Vagina (tissue), 2 donors: ENCODE results near the gene PMM2. TPM values are rescaled to one million over a fixed set of nuclear protein-coding genes. Genes with fewer than 3 reads are reported as not detected.

Experiments used
- DNase-seq, 2 donors: peaks; one replicate each; pipeline ENCODE4 v3.0.0-alpha.2; 2017; ENCODE audit errors: extremely low spot score in 2 of 2
- H3K27ac ChIP-seq: fragments of 200-600 bp; sonication (generic); one replicate; pipeline ENCODE4 v1.5.1; 2019
- H3K27me3 ChIP-seq: fragments of 200-600 bp; sonication (generic); one replicate; pipeline ENCODE4 v1.5.1; 2019
- H3K36me3 ChIP-seq, 2 donors: fragments of 200-600 bp; sonication (generic); one replicate each; pipeline ENCODE4 v1.5.1; 2017 to 2019
- H3K4me1 ChIP-seq: fragments of 200-600 bp; sonication (generic); one replicate; pipeline ENCODE4 v1.5.1; 2019
- H3K4me3 ChIP-seq, 2 donors: fragments of 200-600 bp; sonication (generic); 1 replicate in 1 of 2; 2 replicates in 1 of 2; pipeline ENCODE4 v1.5.1; 2016 to 2019
- H3K9me3 ChIP-seq: fragments of 200-600 bp; sonication (generic); one replicate; pipeline ENCODE4 v1.5.1; 2019
- POLR2A ChIP-seq, 2 donors: fragments of 450-650 bp; IDR thresholded peaks; one replicate each; pipeline ENCODE4 v1.6.1; 2017; ENCODE audit warnings: antibody characterized with exemption in 2 of 2, mild to moderate bottlenecking in 2 of 2, moderate library complexity in 2 of 2
- POLR2AphosphoS5 ChIP-seq, 2 donors: sonication (generic); formaldehyde crosslinking; IDR thresholded peaks; one replicate each; pipeline ENCODE4 v1.9.0; 2017; ENCODE audit warnings: antibody characterized with exemption in 2 of 2, mild to moderate bottlenecking in 2 of 2, low read depth in 1 of 2; ENCODE audit not compliant: insufficient read depth in 1 of 2
- intact Hi-C: fragments of 100-400 bp; cut with DNase I; formaldehyde crosslinking; loops from one replicate; pipeline ENCODE4 v1.15.1; 2023
- total RNA-seq: library from RNA; depleted of rRNA; stranded (reverse); fragments of >200 nt; gene quantifications from one replicate; pipeline ENCODE4 v1.2.3, GENCODE V29; 2016
- TF ChIP-seq, protein P1 (sequence below), 3 experiments: fragments of 450-650 bp in 2 of 3; fragments of 200-600 bp in 1 of 3; sonication (generic) in 1 of 3; IDR thresholded peaks; one replicate each; pipeline ENCODE4 v1.5.1; 2017 to 2019; ENCODE audit warnings: antibody characterized with exemption in 3 of 3, mild to moderate bottlenecking in 2 of 3, moderate library complexity in 2 of 3

The PMM2 gene
- total RNA-seq, 1 donor from 2014 or later: 21.4 TPM

DNA sequence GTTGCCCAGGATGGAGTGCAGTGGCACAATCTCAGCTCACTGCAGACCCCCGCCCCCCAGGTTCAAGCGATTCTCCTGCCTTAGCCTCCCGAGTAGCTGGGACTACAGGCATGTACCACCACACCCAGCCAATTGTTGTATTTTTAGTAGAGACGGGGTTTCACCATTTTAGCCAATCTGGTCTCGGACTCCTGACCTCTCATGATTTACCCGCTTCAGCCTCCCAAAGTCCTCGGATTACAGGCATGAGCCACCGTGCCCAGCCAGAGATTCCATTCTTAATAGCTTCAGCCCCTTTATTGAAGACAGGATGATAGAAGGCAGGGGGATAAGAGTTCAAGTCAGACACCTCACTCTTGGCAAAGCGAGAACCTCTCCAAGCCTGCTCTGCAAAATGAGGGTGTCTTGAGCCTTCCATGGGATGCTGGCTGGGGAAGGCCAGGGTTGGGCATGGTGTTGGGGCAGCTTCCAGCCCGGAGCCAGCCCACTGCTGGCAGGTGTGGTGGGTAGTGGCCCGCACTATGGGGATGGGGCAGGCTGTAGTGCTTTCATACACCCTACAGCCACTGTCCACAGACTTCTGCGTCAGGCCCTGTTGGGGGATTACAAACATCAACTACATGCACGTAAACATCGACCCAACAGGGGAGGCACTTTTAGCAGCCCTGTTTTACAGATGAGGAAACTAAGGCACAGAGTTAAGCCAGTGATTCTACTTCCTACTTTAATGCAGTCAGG, 67.7 kb downstream of the PMM2 start:
- Histone ChIP-seq H3K9me3 (no peaks in the 10 kb centered on the region), H3K27ac (peak overlapping the region; percentile 86), H3K36me3 (no peaks in the 10 kb centered on the region), H3K4me1 (peaks cover 82% of the 10 kb centered on the region), H3K27me3 (no peaks in the 10 kb centered on the region), H3K4me3 (no peak overlapping the region)
- DNase-seq: no peak
- intact Hi-C loops: no loop called here
- TF ChIP-seq POLR2A (IDR thresholded peaks at IDR 0.05) (no peak), POLR2AphosphoS5 (IDR thresholded peaks at IDR 0.05; ENCODE audit: insufficient read depth in 1 of 2, low read depth in 1 of 2) (no peak)
- TF ChIP-seq, protein P1, sequence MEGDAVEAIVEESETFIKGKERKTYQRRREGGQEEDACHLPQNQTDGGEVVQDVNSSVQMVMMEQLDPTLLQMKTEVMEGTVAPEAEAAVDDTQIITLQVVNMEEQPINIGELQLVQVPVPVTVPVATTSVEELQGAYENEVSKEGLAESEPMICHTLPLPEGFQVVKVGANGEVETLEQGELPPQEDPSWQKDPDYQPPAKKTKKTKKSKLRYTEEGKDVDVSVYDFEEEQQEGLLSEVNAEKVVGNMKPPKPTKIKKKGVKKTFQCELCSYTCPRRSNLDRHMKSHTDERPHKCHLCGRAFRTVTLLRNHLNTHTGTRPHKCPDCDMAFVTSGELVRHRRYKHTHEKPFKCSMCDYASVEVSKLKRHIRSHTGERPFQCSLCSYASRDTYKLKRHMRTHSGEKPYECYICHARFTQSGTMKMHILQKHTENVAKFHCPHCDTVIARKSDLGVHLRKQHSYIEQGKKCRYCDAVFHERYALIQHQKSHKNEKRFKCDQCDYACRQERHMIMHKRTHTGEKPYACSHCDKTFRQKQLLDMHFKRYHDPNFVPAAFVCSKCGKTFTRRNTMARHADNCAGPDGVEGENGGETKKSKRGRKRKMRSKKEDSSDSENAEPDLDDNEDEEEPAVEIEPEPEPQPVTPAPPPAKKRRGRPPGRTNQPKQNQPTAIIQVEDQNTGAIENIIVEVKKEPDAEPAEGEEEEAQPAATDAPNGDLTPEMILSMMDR (IDR thresholded peaks at IDR 0.05): no peak

DNA sequence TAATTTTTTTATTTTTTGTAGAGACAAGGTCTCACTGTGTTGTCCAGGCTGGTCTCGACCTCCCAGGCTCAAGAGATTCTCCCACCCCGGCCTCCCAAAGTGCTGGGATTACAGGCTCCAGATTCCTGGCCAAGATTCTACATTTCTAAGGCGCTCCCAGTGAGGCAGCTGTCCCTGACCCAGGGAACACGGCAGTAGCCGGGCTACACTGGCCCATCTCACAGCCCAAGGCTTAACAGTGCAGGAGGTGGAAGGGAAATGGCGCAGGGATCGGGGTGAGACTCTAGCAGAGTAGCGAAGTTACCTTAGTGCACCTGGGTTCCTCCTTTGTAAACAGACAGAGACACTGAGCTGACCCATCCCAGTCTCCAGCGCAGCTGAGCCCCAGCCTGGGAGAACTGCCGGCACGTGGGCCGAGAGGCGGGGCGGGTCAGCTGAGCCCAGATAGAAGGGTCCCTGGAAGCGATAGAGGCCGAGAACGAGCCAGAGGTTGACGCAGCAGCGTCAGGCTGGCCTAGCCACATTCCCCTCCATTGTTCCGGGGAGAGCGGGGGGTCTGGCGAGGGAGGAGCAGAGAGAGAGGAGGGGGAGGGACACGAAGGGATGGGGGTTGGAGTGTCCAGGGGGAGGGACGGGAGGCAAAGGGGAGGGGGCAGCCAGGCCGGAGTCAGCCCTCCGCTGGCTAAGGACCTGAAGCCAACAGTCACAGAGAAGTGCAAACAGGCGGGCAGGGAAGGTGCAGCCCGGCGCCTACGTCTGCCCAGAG, 68.7 kb downstream of the PMM2 start:
- H3K27me3 ChIP-seq: no peaks in the 10 kb centered on the region
- DNase-seq: no peak
- H3K36me3 ChIP-seq: no peaks in the 10 kb centered on the region
- intact Hi-C loops: no loop called here
- peak overlapping the region; percentile 63 to 64 for H3K4me3 ChIP-seq
- H3K27ac ChIP-seq: peak overlapping the region; percentile 86
- H3K9me3 ChIP-seq: no peaks in the 10 kb centered on the region
- peaks cover 74% of the 10 kb centered on the region for H3K4me1 ChIP-seq
- TF ChIP-seq POLR2AphosphoS5 (IDR thresholded peaks at IDR 0.05; ENCODE audit: insufficient read depth in 1 of 2, low read depth in 1 of 2) (peak in 1 of 2 donors; percentile 68), POLR2A (IDR thresholded peaks at IDR 0.05) (no peak)
- TF ChIP-seq, protein P1 (IDR thresholded peaks at IDR 0.05): no peak

DNA sequence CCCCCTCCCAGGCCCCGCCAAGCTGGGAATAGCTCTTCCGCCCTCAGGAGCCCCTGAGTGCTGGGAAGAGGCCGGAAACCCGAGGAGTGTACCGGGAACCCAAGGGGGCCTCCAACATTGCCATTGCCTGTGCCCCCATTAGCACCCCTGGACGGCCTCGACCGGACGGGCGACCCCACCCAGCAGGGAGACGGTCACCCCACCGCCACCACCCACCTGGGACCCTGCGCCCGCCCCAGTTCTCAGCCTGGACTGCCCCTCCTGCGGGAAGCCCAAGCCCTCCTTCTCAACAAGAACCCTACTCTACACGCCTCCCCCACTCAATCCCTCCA, 69.2 kb downstream of the PMM2 start:
- Histone ChIP-seq H3K27me3 (no peaks in the 10 kb centered on the region), H3K9me3 (no peaks in the 10 kb centered on the region), H3K4me3 (peak overlapping the region; percentile 63 to 64), H3K36me3 (no peaks in the 10 kb centered on the region), H3K27ac (peak overlapping the region; percentile 86), H3K4me1 (peaks cover 69% of the 10 kb centered on the region)
- TF ChIP-seq POLR2A (IDR thresholded peaks at IDR 0.05): no peak
- TF ChIP-seq, protein P1 (IDR thresholded peaks at IDR 0.05): no peak
- no peak for TF ChIP-seq POLR2AphosphoS5 (IDR thresholded peaks at IDR 0.05; ENCODE audit: insufficient read depth in 1 of 2, low read depth in 1 of 2)
- intact Hi-C loops: no loop called here
- DNase-seq: no peak

DNA sequence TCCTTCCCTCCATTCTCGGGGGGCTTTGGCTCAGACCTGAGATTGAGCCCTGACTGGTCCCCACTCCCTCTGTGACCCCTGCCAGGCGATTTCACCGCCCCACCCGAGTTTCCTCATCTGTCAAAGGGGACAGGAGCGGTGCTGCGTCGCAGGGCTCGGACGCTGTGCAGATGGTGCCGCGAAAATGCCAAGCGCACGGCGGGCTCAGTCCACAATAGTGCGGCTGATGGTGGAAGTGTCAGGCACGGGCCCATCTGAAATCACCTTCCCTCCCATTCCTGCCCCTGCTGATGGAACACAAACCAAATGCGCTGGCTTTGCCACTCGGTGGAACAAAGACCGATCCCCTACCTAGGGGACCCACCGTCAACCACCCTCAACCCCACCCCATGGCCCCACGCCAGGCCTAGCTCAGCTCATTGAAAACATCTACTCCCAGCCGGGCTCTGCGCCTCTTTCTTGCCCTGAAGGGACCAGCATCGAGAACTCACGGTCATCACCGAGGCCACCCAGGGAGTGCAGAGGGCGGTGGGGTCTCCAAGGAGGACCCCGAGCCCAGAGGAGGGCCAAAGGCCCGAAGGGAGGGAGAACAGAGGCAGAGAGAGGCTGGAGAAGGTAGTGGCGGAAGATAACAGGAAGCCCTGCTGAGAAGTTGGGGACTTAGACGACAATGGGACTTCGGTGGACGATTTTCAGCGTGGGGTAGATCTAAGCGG, 69.7 kb downstream of the PMM2 start:
- TF ChIP-seq, protein P1 (IDR thresholded peaks at IDR 0.05): no peak
- TF ChIP-seq POLR2A (IDR thresholded peaks at IDR 0.05): no peak
- peak in 1 of 2 donors; percentile 3 for TF ChIP-seq POLR2AphosphoS5 (IDR thresholded peaks at IDR 0.05; ENCODE audit: insufficient read depth in 1 of 2, low read depth in 1 of 2)
- no peaks in the 10 kb centered on the region for H3K36me3 ChIP-seq
- no peak for DNase-seq
- H3K4me3 ChIP-seq: peak overlapping the region; percentile 63 to 64
- H3K9me3 ChIP-seq: no peaks in the 10 kb centered on the region
- H3K4me1 ChIP-seq: peaks cover 63% of the 10 kb centered on the region
- H3K27ac ChIP-seq: peak overlapping the region; percentile 86
- no peaks in the 10 kb centered on the region for H3K27me3 ChIP-seq
- intact Hi-C loops: no loop called here
